OCI-LY7 (cell line): ENCODE data around the gene C3orf18. TPM values are rescaled to one million over a fixed set of nuclear protein-coding genes. Genes with fewer than 3 reads are reported as not detected.

Experiments used
- BruUV-seq: library from RNA; stranded (reverse); fragments of 400-500 nt; replicated peaks from 2 replicates; lab custom pipeline; 2021; lab: Mats Ljungman, UMichigan
- CTCF ChIA-PET: fragments of 300-600 bp; sonication (Branson Sonifier 250); formaldehyde crosslinking; loops from one replicate; lab custom pipeline; 2022; ENCODE audit warnings: antibody characterized with exemption; ENCODE audit not compliant: unreplicated experiment; lab: Charles Lee
- POLR2A ChIA-PET: fragments of 300-600 bp; sonication (Branson Sonifier 250); formaldehyde crosslinking; loops from one replicate; lab custom pipeline; 2022; ENCODE audit warnings: antibody characterized with exemption; lab: Charles Lee
- DNase-seq: peaks from one replicate; pipeline ENCODE4 v3.0.0-alpha.2; 2015; ENCODE audit warnings: low spot score
- H2AFZ ChIP-seq: fragments of 200-600 bp; sonication (generic), shearing (Covaris generic); 2 replicates; pipeline ENCODE4 v1.6.1; 2014; ENCODE audit warnings: mild to moderate bottlenecking, antibody characterized with exemption, low read length, moderate library complexity
- H3K27ac ChIP-seq: fragments of 200-600 bp; sonication (generic); 2 replicates; pipeline ENCODE4 v1.5.1; 2014; ENCODE audit warnings: mixed run types, low read depth, mild to moderate bottlenecking, moderate library complexity, low read length, inconsistent platforms; ENCODE audit not compliant: poor library complexity, severe bottlenecking
- H3K36me3 ChIP-seq: fragments of 200-600 bp; sonication (generic); 2 replicates; pipeline ENCODE4 v1.6.1; 2014; ENCODE audit warnings: mild to moderate bottlenecking, antibody characterized with exemption, low read length, moderate library complexity, mixed read lengths; ENCODE audit not compliant: insufficient read depth
- H3K4me1 ChIP-seq: fragments of 200-600 bp; sonication (generic); 2 replicates; pipeline ENCODE4 v1.5.1; 2014; ENCODE audit warnings: mild to moderate bottlenecking, low read length; ENCODE audit not compliant: insufficient read depth, poor library complexity, severe bottlenecking
- H3K4me2 ChIP-seq: fragments of 200-600 bp; sonication (generic); 2 replicates; pipeline ENCODE4 v1.6.1; 2014; ENCODE audit warnings: mild to moderate bottlenecking, low read length
- H3K4me3 ChIP-seq: fragments of 200-600 bp; sonication (generic); 2 replicates; pipeline ENCODE4 v1.5.1; 2014; ENCODE audit warnings: mild to moderate bottlenecking, low read depth, low read length; ENCODE audit not compliant: poor library complexity, severe bottlenecking
- H3K79me2 ChIP-seq: fragments of 200-600 bp; sonication (generic); 2 replicates; pipeline ENCODE4 v1.6.1; 2016; ENCODE audit warnings: low read depth, mild to moderate bottlenecking, low read length, moderate library complexity, mixed read lengths; ENCODE audit not compliant: insufficient read depth
- H3K9me2 ChIP-seq: fragments of 200-600 bp; sonication (generic); 2 replicates; pipeline ENCODE4 v1.6.1; 2016; ENCODE audit warnings: mild to moderate bottlenecking, low read length, mixed read lengths; ENCODE audit not compliant: insufficient read depth
- H3K9me3 ChIP-seq: fragments of 200-600 bp; sonication (generic); 2 replicates; pipeline ENCODE4 v1.6.1; 2014; ENCODE audit warnings: mild to moderate bottlenecking, mixed run types, low read length, mixed read lengths
- H4K20me1 ChIP-seq: fragments of 200-600 bp; sonication (generic); 2 replicates; pipeline ENCODE4 v1.6.1; 2014; ENCODE audit warnings: mild to moderate bottlenecking, antibody characterized with exemption, low read length, moderate library complexity, mixed read lengths; ENCODE audit not compliant: insufficient read depth
- CTCF ChIP-seq: fragments of 200-600 bp; sonication (generic); conservative IDR thresholded peaks from 2 replicates; pipeline ENCODE4 v1.5.1; 2014; ENCODE audit warnings: mild to moderate bottlenecking, antibody characterized with exemption, low read length, moderate library complexity, mixed read lengths
- EZH2phosphoT487 ChIP-seq: fragments of 200-600 bp; sonication (generic); IDR thresholded peaks from 2 replicates; pipeline ENCODE4 v1.6.1; 2018; ENCODE audit warnings: low read depth, borderline replicate concordance, mild to moderate bottlenecking, mixed run types, antibody characterized with exemption, low read length, moderate library complexity, mixed read lengths
- intact Hi-C: fragments of 100-400 bp; cut with micrococcal nuclease; formaldehyde crosslinking; loops from one replicate; pipeline ENCODE4 v1.10.0; 2022; ENCODE audit not compliant: unreplicated experiment
- total RNA-seq, 2 experiments: library from RNA; depleted of rRNA in 1 of 2; stranded (reverse); fragments of >200 nt in 1 of 2; shearing (Covaris generic) in 1 of 2; gene quantifications; 2 replicates each; pipeline ENCODE4 v1.2.3, GENCODE V29; 2014 to 2022

The C3orf18 gene
- total RNA-seq, 2 experiments from 2014 or later, result 8.0 to 9.5 TPM

- ChIA-PET POLR2A (no interaction called here), CTCF (no interaction called here)
- H3K9me2 ChIP-seq, result no peaks in the 10 kb centered on the region
- BruUV-seq, result no TSS peak
- intact Hi-C loops, result no loop called here
- TF ChIP-seq EZH2phosphoT487, result no peak
- no peak for TF ChIP-seq CTCF
- no peak for DNase-seq
- H3K4me3 ChIP-seq, result no peak overlapping the region
- H3K79me2 ChIP-seq, result no peaks in the 10 kb centered on the region
- H3K4me1 ChIP-seq, result no peaks in the 10 kb centered on the region
- no peaks in the 10 kb centered on the region for H3K36me3 ChIP-seq
- no peak overlapping the region for H3K4me2 ChIP-seq
- H3K27ac ChIP-seq, result no peak overlapping the region
- H2AFZ ChIP-seq, result no peak overlapping the region
- H3K9me3 ChIP-seq, result no peaks in the 10 kb centered on the region
- no peaks in the 10 kb centered on the region; the same call in 1 of the 2 replicates for H4K20me1 ChIP-seq
Observed at GRCh38 chr3:50557106-50557505, 10.4 kb downstream of the C3orf18 start.

- no peak for TF ChIP-seq EZH2phosphoT487
- TF ChIP-seq CTCF, result no peak
- no TSS peak for BruUV-seq
- no peaks in the 10 kb centered on the region for H3K9me2 ChIP-seq
- no peaks in the 10 kb centered on the region; the same call in 1 of the 2 replicates for H4K20me1 ChIP-seq
- no peaks in the 10 kb centered on the region for H3K9me3 ChIP-seq
- no peak for DNase-seq
- no peaks in the 10 kb centered on the region for H3K4me1 ChIP-seq
- no peak overlapping the region for H3K4me2 ChIP-seq
- H2AFZ ChIP-seq, result no peak overlapping the region
- no peaks in the 10 kb centered on the region for H3K36me3 ChIP-seq
- intact Hi-C loops, result loop anchor here (5.0 kb wide), 1 partner anchor 58 kb away; the partner anchor contains the start of gene CISH
- no peak overlapping the region for H3K4me3 ChIP-seq
- H3K27ac ChIP-seq, result no peak overlapping the region
- CTCF ChIA-PET, result no interaction called here
- no peaks in the 10 kb centered on the region for H3K79me2 ChIP-seq
- POLR2A ChIA-PET, result no interaction called here
Observed at GRCh38 chr3:50554553-50554952, 13.0 kb downstream of the C3orf18 start.

- no peak overlapping the region for H3K27ac ChIP-seq
- CTCF ChIA-PET, result no interaction called here
- no peak overlapping the region for H3K4me2 ChIP-seq
- POLR2A ChIA-PET, result interaction anchor here (0.7 kb wide), 1 partner anchor 775 kb away, joined by 3 read pairs; no protein-coding TSS in a partner anchor
- H4K20me1 ChIP-seq, result no peaks in the 10 kb centered on the region
- intact Hi-C loops, result loop anchor here (5.0 kb wide), 1 partner anchor 60 kb away; the partner anchor contains the start of gene CISH
- H3K4me1 ChIP-seq, result no peaks in the 10 kb centered on the region
- no peak overlapping the region for H3K4me3 ChIP-seq
- H3K9me2 ChIP-seq, result no peaks in the 10 kb centered on the region
- no peaks in the 10 kb centered on the region for H3K9me3 ChIP-seq
- DNase-seq, result no peak
- H3K36me3 ChIP-seq, result no peaks in the 10 kb centered on the region
- no peak overlapping the region for H2AFZ ChIP-seq
- TF ChIP-seq EZH2phosphoT487 (no peak), CTCF (no peak)
- no TSS peak for BruUV-seq
- H3K79me2 ChIP-seq, result no peaks in the 10 kb centered on the region
Observed at GRCh38 chr3:50552598-50552997, 14.9 kb downstream of the C3orf18 start.
